Activated T-helper 1 cell treated with anti-CD3 and anti-CD28 coated beads, Interleukin-12 subunit alpha, Interleukin-12 subunit beta, Interleukin-2, Interleukin-4 antibody, amounts not matched to agents 30 ng/mL and 10 ng/mL and 1 ng/mL, durations not matched to agents 14 hours and 24 hours and 36 hours (primary cell): ENCODE data around the gene NAP1L5. TPM values are rescaled to one million over a fixed set of nuclear protein-coding genes. Genes with fewer than 3 reads are reported as not detected.

Source experiments
- DNase-seq: peaks from one replicate; pipeline ENCODE4 v3.0.0; 2021; ENCODE audit warnings: low spot score
- H3K27ac Mint-ChIP-seq: one replicate; pipeline ENCODE4 v1.8.0; 2021; ENCODE audit warnings: mild to moderate bottlenecking, mixed read lengths
- H3K27me3 Mint-ChIP-seq: one replicate; pipeline ENCODE4 v1.8.0; 2022; ENCODE audit warnings: mild to moderate bottlenecking, moderate library complexity, mixed read lengths; ENCODE audit not compliant: insufficient read depth
- H3K36me3 Mint-ChIP-seq: one replicate; pipeline ENCODE4 v1.8.0; 2021; ENCODE audit warnings: low read depth, mixed read lengths
- H3K4me1 Mint-ChIP-seq: one replicate; pipeline ENCODE4 v1.8.0; 2021; ENCODE audit warnings: low read depth, mixed read lengths
- H3K4me3 Mint-ChIP-seq: one replicate; pipeline ENCODE4 v1.8.0; 2021; ENCODE audit warnings: mild to moderate bottlenecking, moderate library complexity, mixed read lengths
- H3K9me3 Mint-ChIP-seq: one replicate; pipeline ENCODE4 v1.8.0; 2021; ENCODE audit warnings: mixed read lengths
- intact Hi-C: fragments of 100-400 bp; cut with micrococcal nuclease; formaldehyde crosslinking; loops from one replicate; pipeline ENCODE4 v1.15.1; 2024
- total RNA-seq: library from RNA; stranded (reverse); gene quantifications from 2 replicates; pipeline ENCODE4 v1.2.3, GENCODE V29; 2022

NAP1L5 gene
- total RNA-seq, 1 donor from 2014 or later = 5.5 TPM

GRCh38 chr4:88674565-88674964 lies 23.1 kb downstream of the NAP1L5 start:
- Mint-ChIP-seq H3K27me3 (no peaks in the 10 kb centered on the region), H3K9me3 (no peaks in the 10 kb centered on the region), H3K27ac (no peak overlapping the region), H3K4me1 (no peaks in the 10 kb centered on the region), H3K4me3 (no peak overlapping the region), H3K36me3 (peaks cover 18% of the 10 kb centered on the region)
- intact Hi-C loops = loop anchor here (5.0 kb wide), 2 partner anchors 143 to 348 kb away; no protein-coding TSS in a partner anchor
- DNase-seq = no peak

- intact Hi-C loops = loop anchor here (5.0 kb wide), 2 partner anchors 143 to 348 kb away; no protein-coding TSS in a partner anchor
- H3K27me3 Mint-ChIP-seq = no peaks in the 10 kb centered on the region
- H3K36me3 Mint-ChIP-seq = peaks cover 15% of the 10 kb centered on the region
- H3K4me1 Mint-ChIP-seq = no peaks in the 10 kb centered on the region
- DNase-seq = no peak
- no peak overlapping the region for H3K27ac Mint-ChIP-seq
- no peaks in the 10 kb centered on the region for H3K9me3 Mint-ChIP-seq
- no peak overlapping the region for H3K4me3 Mint-ChIP-seq
These were observed 23.7 kb downstream of the NAP1L5 start for GRCh38 chr4:88673886-88674285.

GRCh38 chr4:88672987-88673386 lies 24.6 kb downstream of the NAP1L5 start:
- Mint-ChIP-seq H3K36me3 (peaks cover 15% of the 10 kb centered on the region), H3K4me3 (no peak overlapping the region), H3K9me3 (no peaks in the 10 kb centered on the region), H3K27me3 (no peaks in the 10 kb centered on the region), H3K27ac (no peak overlapping the region), H3K4me1 (no peaks in the 10 kb centered on the region)
- intact Hi-C loops = loop anchor here (5.0 kb wide), 2 partner anchors 144 to 349 kb away; no protein-coding TSS in a partner anchor
- no peak for DNase-seq

- DNase-seq = no peak
- no peaks in the 10 kb centered on the region for H3K9me3 Mint-ChIP-seq
- intact Hi-C loops = no loop called here
- no peak overlapping the region for H3K4me3 Mint-ChIP-seq
- H3K27me3 Mint-ChIP-seq = no peaks in the 10 kb centered on the region
- H3K4me1 Mint-ChIP-seq = peaks cover 12% of the 10 kb centered on the region
- H3K36me3 Mint-ChIP-seq = peaks cover 10% of the 10 kb centered on the region
- no peak overlapping the region for H3K27ac Mint-ChIP-seq
These were observed 35.9 kb downstream of the NAP1L5 start for GRCh38 chr4:88661739-88662138.

GRCh38 chr4:88660446-88661294 lies 37.0 kb downstream of the NAP1L5 start:
- no peaks in the 10 kb centered on the region for H3K9me3 Mint-ChIP-seq
- H3K4me1 Mint-ChIP-seq = peaks cover 12% of the 10 kb centered on the region
- H3K36me3 Mint-ChIP-seq = peaks cover 17% of the 10 kb centered on the region
- intact Hi-C loops = no loop called here
- H3K27ac Mint-ChIP-seq = no peak overlapping the region
- DNase-seq = no peak
- H3K27me3 Mint-ChIP-seq = no peaks in the 10 kb centered on the region
- no peak overlapping the region for H3K4me3 Mint-ChIP-seq

GRCh38 chr4:88659890-88660208 lies 37.8 kb downstream of the NAP1L5 start:
- no peak overlapping the region for H3K4me3 Mint-ChIP-seq
- H3K27me3 Mint-ChIP-seq = no peaks in the 10 kb centered on the region
- peaks cover 12% of the 10 kb centered on the region for H3K4me1 Mint-ChIP-seq
- intact Hi-C loops = loop anchor here (1.0 to 2.0 kb wide), 3 partner anchors 67 to 134 kb away; partner anchors contain the start of gene HERC3
- no peak overlapping the region for H3K27ac Mint-ChIP-seq
- DNase-seq = no peak
- no peaks in the 10 kb centered on the region for H3K9me3 Mint-ChIP-seq
- H3K36me3 Mint-ChIP-seq = peaks cover 24% of the 10 kb centered on the region

GRCh38 chr4:88659055-88659889 lies 38.4 kb downstream of the NAP1L5 start:
- Mint-ChIP-seq H3K4me1 (peaks cover 12% of the 10 kb centered on the region), H3K9me3 (no peaks in the 10 kb centered on the region), H3K27me3 (no peaks in the 10 kb centered on the region), H3K27ac (no peak overlapping the region), H3K36me3 (peaks cover 23% of the 10 kb centered on the region), H3K4me3 (no peak overlapping the region)
- intact Hi-C loops = loop anchor here (1.0 to 2.0 kb wide), 3 partner anchors 66 to 133 kb away; partner anchors contain the start of gene HERC3
- no peak for DNase-seq

- H3K27me3 Mint-ChIP-seq = no peaks in the 10 kb centered on the region
- peaks cover 25% of the 10 kb centered on the region for H3K36me3 Mint-ChIP-seq
- H3K4me3 Mint-ChIP-seq = no peak overlapping the region
- H3K9me3 Mint-ChIP-seq = no peaks in the 10 kb centered on the region
- DNase-seq = no peak
- H3K27ac Mint-ChIP-seq = no peak overlapping the region
- intact Hi-C loops = no loop called here
- H3K4me1 Mint-ChIP-seq = peaks cover 12% of the 10 kb centered on the region
These were observed 42.4 kb downstream of the NAP1L5 start for GRCh38 chr4:88655226-88655625.

GRCh38 chr4:88653371-88653946 lies 44.2 kb downstream of the NAP1L5 start:
- Mint-ChIP-seq H3K36me3 (peaks cover 25% of the 10 kb centered on the region), H3K27me3 (no peaks in the 10 kb centered on the region), H3K4me3 (no peak overlapping the region), H3K9me3 (no peaks in the 10 kb centered on the region), H3K4me1 (peaks cover 6% of the 10 kb centered on the region), H3K27ac (no peak overlapping the region)
- no peak for DNase-seq
- intact Hi-C loops = no loop called here

GRCh38 chr4:88649716-88650115 lies 47.9 kb downstream of the NAP1L5 start:
- H3K27me3 Mint-ChIP-seq = no peaks in the 10 kb centered on the region
- H3K27ac Mint-ChIP-seq = no peak overlapping the region
- H3K36me3 Mint-ChIP-seq = peaks cover 6% of the 10 kb centered on the region
- H3K4me3 Mint-ChIP-seq = no peak overlapping the region
- intact Hi-C loops = no loop called here
- H3K9me3 Mint-ChIP-seq = no peaks in the 10 kb centered on the region
- peaks cover 6% of the 10 kb centered on the region for H3K4me1 Mint-ChIP-seq
- DNase-seq = no peak

GRCh38 chr4:88646528-88647280 lies 50.9 kb downstream of the NAP1L5 start:
- Mint-ChIP-seq H3K9me3 (no peaks in the 10 kb centered on the region), H3K27ac (no peak overlapping the region), H3K27me3 (no peaks in the 10 kb centered on the region), H3K4me3 (no peak overlapping the region), H3K4me1 (peaks cover 6% of the 10 kb centered on the region), H3K36me3 (no peaks in the 10 kb centered on the region)
- intact Hi-C loops = no loop called here
- DNase-seq = no peak

- H3K4me1 Mint-ChIP-seq = peaks cover 6% of the 10 kb centered on the region
- no peak for DNase-seq
- no peaks in the 10 kb centered on the region for H3K36me3 Mint-ChIP-seq
- H3K9me3 Mint-ChIP-seq = no peaks in the 10 kb centered on the region
- no peaks in the 10 kb centered on the region for H3K27me3 Mint-ChIP-seq
- intact Hi-C loops = no loop called here
- H3K4me3 Mint-ChIP-seq = no peak overlapping the region
- no peak overlapping the region for H3K27ac Mint-ChIP-seq
These were observed 51.6 kb downstream of the NAP1L5 start for GRCh38 chr4:88645994-88646393.
